AG04449 (cell line): Measurements from ENCODE around the gene C12orf56.
"Not testable (repeated sequence)": the region's sequence is repeated elsewhere in the genome, so short reads cannot be mapped to it uniquely, and the experiment has no call there.

Experiments
- CTCF ChIA-PET: fragments of 350-600 bp; formaldehyde crosslinking; extraction: SDS; loops from one replicate; lab custom pipeline; 2021; ENCODE audit warnings: antibody characterized with exemption; lab: Yijun Ruan, JAX
- POLR2A ChIA-PET: fragments of 400-600, 350-600 bp; formaldehyde crosslinking; extraction: SDS; loops from one replicate; lab custom pipeline; 2020; ENCODE audit warnings: antibody characterized with exemption, inconsistent platforms; lab: Yijun Ruan, JAX
- DNase-seq: peaks from one replicate; pipeline ENCODE4 v3.0.0-alpha.2; 2010; ENCODE audit warnings: low read depth, low spot score
- H3K4me3 ChIP-seq: 2 replicates; pipeline ENCODE4 v1.5.1; 2011; ENCODE audit warnings: low read depth, mild to moderate bottlenecking, control low read depth, low read length
- CTCF ChIP-seq: IDR thresholded peaks from one replicate; pipeline ENCODE4 v1.5.1; 2011; ENCODE audit warnings: mild to moderate bottlenecking, moderate library complexity, low read length, control low read depth, inconsistent platforms; ENCODE audit not compliant: insufficient read depth; ENCODE audit errors: missing control alignments

The C12orf56 gene

GRCh38 chr12:64299628-64300027 is 90.9 kb downstream of the C12orf56 start:
- ChIA-PET POLR2A (no interaction called here), CTCF (interaction anchor here (1.0 kb wide), 1 partner anchor 26 kb away, joined by 3 read pairs; no protein-coding TSS in a partner anchor)

GRCh38 chr12:64296301-64296700 is 94.3 kb downstream of the C12orf56 start:
- POLR2A ChIA-PET = no interaction called here
- CTCF ChIA-PET = interaction anchor here (1.6 kb wide), 1 partner anchor 40 kb away, joined by 3 read pairs; no protein-coding TSS in a partner anchor
- DNase-seq = no peak
- no peak for TF ChIP-seq CTCF
- H3K4me3 ChIP-seq = no peak overlapping the region

More at GRCh38 chr12:64299628-64300027, 90.9 kb downstream of the C12orf56 start:
- no peak for DNase-seq
- no peak for TF ChIP-seq CTCF
- no peak overlapping the region for H3K4me3 ChIP-seq

GRCh38 chr12:64293654-64294364 is 96.7 kb downstream of the C12orf56 start:
- no peak overlapping the region for H3K4me3 ChIP-seq
- CTCF ChIA-PET = no interaction called here
- POLR2A ChIA-PET = no interaction called here
- DNase-seq = no peak
- no peak for TF ChIP-seq CTCF

- DNase-seq, CTCF ChIA-PET, POLR2A ChIA-PET, H3K4me3 ChIP-seq: not testable (repeated sequence)
These were observed 97.4 kb downstream of the C12orf56 start for GRCh38 chr12:64293174-64293573.

- ChIA-PET CTCF (no interaction called here), POLR2A (no interaction called here)
- TF ChIP-seq CTCF = no peak
- DNase-seq = no peak
- H3K4me3 ChIP-seq = no peak overlapping the region
These were observed 104.0 kb downstream of the C12orf56 start for GRCh38 chr12:64286521-64286920.

- no peak for DNase-seq
- POLR2A ChIA-PET = no interaction called here
- no peak overlapping the region for H3K4me3 ChIP-seq
- CTCF ChIA-PET = no interaction called here
- no peak for TF ChIP-seq CTCF
These were observed 106.3 kb downstream of the C12orf56 start for GRCh38 chr12:64284256-64284655.

GRCh38 chr12:64278421-64278820 is 112.1 kb downstream of the C12orf56 start:
- no peak for TF ChIP-seq CTCF
- no peak overlapping the region for H3K4me3 ChIP-seq
- DNase-seq = no peak
- POLR2A ChIA-PET = no interaction called here
- CTCF ChIA-PET = interaction anchor here (0.6 kb wide), 1 partner anchor 439 kb away, joined by 3 read pairs; no protein-coding TSS in a partner anchor
